Vagina (tissue), 2 donors: Measurements from ENCODE around the gene PM20D1. TPM values are rescaled to one million over a fixed set of nuclear protein-coding genes. Genes with fewer than 3 reads are reported as not detected.
"Not testable (repeated sequence)": the region's sequence is repeated elsewhere in the genome, so short reads cannot be mapped to it uniquely, and the experiment has no call there.

Source experiments
- DNase-seq, 2 donors: peaks; one replicate each; pipeline ENCODE4 v3.0.0-alpha.2; 2017; ENCODE audit errors: extremely low spot score in 2 of 2
- H3K27ac ChIP-seq: fragments of 200-600 bp; sonication (generic); one replicate; pipeline ENCODE4 v1.5.1; 2019
- H3K27me3 ChIP-seq: fragments of 200-600 bp; sonication (generic); one replicate; pipeline ENCODE4 v1.5.1; 2019
- H3K36me3 ChIP-seq, 2 donors: fragments of 200-600 bp; sonication (generic); one replicate each; pipeline ENCODE4 v1.5.1; 2017 to 2019
- H3K4me1 ChIP-seq: fragments of 200-600 bp; sonication (generic); one replicate; pipeline ENCODE4 v1.5.1; 2019
- H3K4me3 ChIP-seq, 2 donors: fragments of 200-600 bp; sonication (generic); 1 replicate in 1 of 2; 2 replicates in 1 of 2; pipeline ENCODE4 v1.5.1; 2016 to 2019
- H3K9me3 ChIP-seq: fragments of 200-600 bp; sonication (generic); one replicate; pipeline ENCODE4 v1.5.1; 2019
- POLR2A ChIP-seq, 2 donors: fragments of 450-650 bp; IDR thresholded peaks; one replicate each; pipeline ENCODE4 v1.6.1; 2017; ENCODE audit warnings: antibody characterized with exemption in 2 of 2, mild to moderate bottlenecking in 2 of 2, moderate library complexity in 2 of 2
- POLR2AphosphoS5 ChIP-seq, 2 donors: sonication (generic); formaldehyde crosslinking; IDR thresholded peaks; one replicate each; pipeline ENCODE4 v1.9.0; 2017; ENCODE audit warnings: antibody characterized with exemption in 2 of 2, mild to moderate bottlenecking in 2 of 2, low read depth in 1 of 2; ENCODE audit not compliant: insufficient read depth in 1 of 2
- intact Hi-C: fragments of 100-400 bp; cut with DNase I; formaldehyde crosslinking; loops from one replicate; pipeline ENCODE4 v1.15.1; 2023
- total RNA-seq: library from RNA; depleted of rRNA; stranded (reverse); fragments of >200 nt; gene quantifications from one replicate; pipeline ENCODE4 v1.2.3, GENCODE V29; 2016
- TF ChIP-seq, protein P1 (sequence below), 3 experiments: fragments of 450-650 bp in 2 of 3; fragments of 200-600 bp in 1 of 3; sonication (generic) in 1 of 3; IDR thresholded peaks; one replicate each; pipeline ENCODE4 v1.5.1; 2017 to 2019; ENCODE audit warnings: antibody characterized with exemption in 3 of 3, mild to moderate bottlenecking in 2 of 3, moderate library complexity in 2 of 3

PM20D1 gene
- total RNA-seq, 1 donor from 2014 or later = not detected

DNA sequence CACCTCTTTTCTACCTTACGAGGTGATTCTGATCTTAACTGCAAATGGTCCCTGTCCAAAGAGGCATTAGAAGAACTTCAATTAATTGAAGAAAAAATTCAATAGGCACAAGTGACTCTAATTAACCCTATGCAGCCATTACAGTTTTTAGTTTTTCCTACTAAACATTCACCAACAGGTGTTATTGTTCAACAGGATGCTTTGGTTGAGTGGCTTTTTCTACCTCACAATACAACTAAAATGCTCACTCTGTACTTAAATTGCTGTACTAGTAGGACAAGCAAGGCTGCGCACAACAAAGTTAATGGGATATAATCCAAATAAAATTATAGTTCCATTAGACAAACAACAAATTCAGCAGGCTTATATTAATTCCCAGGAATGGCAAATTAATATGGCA lies 11.6 kb upstream of the PM20D1 start:
- H3K4me1 ChIP-seq = no peaks in the 10 kb centered on the region
- H3K36me3 ChIP-seq = no peaks in the 10 kb centered on the region
- TF ChIP-seq, protein P1, sequence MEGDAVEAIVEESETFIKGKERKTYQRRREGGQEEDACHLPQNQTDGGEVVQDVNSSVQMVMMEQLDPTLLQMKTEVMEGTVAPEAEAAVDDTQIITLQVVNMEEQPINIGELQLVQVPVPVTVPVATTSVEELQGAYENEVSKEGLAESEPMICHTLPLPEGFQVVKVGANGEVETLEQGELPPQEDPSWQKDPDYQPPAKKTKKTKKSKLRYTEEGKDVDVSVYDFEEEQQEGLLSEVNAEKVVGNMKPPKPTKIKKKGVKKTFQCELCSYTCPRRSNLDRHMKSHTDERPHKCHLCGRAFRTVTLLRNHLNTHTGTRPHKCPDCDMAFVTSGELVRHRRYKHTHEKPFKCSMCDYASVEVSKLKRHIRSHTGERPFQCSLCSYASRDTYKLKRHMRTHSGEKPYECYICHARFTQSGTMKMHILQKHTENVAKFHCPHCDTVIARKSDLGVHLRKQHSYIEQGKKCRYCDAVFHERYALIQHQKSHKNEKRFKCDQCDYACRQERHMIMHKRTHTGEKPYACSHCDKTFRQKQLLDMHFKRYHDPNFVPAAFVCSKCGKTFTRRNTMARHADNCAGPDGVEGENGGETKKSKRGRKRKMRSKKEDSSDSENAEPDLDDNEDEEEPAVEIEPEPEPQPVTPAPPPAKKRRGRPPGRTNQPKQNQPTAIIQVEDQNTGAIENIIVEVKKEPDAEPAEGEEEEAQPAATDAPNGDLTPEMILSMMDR (IDR thresholded peaks at IDR 0.05) = no peak
- TF ChIP-seq POLR2AphosphoS5 (IDR thresholded peaks at IDR 0.05; ENCODE audit: insufficient read depth in 1 of 2, low read depth in 1 of 2) (no peak), POLR2A (IDR thresholded peaks at IDR 0.05) (no peak)
- no peaks in the 10 kb centered on the region for H3K27me3 ChIP-seq
- H3K9me3 ChIP-seq = no peaks in the 10 kb centered on the region
- H3K4me3 ChIP-seq = no peak overlapping the region
- no peak for DNase-seq
- intact Hi-C loops = no loop called here
- H3K27ac ChIP-seq = no peak overlapping the region

DNA sequence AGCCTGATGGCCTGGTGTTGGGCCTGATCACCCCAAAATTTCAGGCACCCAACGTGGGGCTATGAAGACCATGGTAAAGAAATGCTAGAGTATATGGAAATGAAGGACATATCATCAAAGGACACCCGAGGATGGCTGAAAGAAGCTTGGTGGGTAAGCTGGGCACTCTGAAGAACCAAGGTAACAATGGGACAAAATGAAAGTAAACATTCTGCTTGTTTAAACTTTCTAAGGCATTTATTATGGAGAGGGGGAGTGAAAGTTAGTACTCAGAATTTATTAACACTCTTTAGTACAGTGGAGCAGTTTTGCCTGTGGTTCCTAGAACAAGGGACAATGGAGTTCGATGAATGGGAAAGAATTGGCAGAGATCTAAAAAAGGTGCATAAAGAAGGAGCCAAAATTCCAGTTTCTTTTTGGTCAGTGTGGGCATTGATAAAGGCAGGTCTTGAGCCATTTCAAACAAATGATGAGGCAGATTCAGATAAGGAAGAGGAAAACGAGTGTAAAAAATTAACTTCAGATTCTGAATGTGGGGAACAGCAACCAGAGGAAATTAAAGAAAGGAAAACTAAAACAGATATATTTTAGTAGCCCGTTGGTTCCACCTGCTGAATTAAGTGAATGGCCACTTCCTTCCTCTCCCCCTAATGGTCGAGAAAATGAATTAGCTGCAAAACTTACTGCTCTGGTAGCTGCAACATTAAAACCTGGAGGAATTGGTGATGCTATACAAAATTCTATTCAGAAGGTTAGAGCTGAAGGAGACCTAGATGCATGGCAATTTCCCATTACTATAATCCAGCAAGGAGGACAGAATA lies 8.4 kb upstream of the PM20D1 start:
- no peak overlapping the region for H3K27ac ChIP-seq

DNA sequence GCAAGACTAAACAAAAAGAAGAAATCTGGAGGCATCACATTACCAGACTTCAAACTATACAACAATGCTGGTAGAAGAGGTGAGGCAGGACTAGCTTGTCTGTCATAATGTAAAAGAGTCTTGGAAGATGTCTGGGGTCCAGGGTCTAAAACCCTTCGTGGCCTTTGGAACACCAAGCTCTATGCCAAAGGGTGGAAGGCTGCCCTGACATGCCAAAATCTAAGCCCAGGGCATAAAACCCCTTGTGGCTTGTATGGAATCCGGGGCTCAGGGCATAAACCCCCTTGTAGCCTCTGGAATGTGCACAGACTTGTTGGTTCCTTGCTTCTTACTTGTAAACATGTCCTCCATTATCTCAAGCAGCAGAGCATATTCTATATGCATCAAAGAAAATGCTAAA lies 7.6 kb upstream of the PM20D1 start:
- H3K36me3 ChIP-seq, H3K4me3 ChIP-seq, H3K4me1 ChIP-seq, H3K9me3 ChIP-seq, intact Hi-C loops, H3K27me3 ChIP-seq, H3K27ac ChIP-seq, DNase-seq: not testable (repeated sequence)

More for the DNA sequence above, 8.4 kb upstream of the PM20D1 start:
- DNase-seq = no peak
- no peaks in the 10 kb centered on the region for H3K27me3 ChIP-seq
- intact Hi-C loops = no loop called here
- H3K4me1 ChIP-seq = no peaks in the 10 kb centered on the region
- no peaks in the 10 kb centered on the region for H3K36me3 ChIP-seq
- no peak overlapping the region for H3K4me3 ChIP-seq
- TF ChIP-seq POLR2A (IDR thresholded peaks at IDR 0.05) (no peak), POLR2AphosphoS5 (IDR thresholded peaks at IDR 0.05; ENCODE audit: insufficient read depth in 1 of 2, low read depth in 1 of 2) (no peak)
- TF ChIP-seq, protein P1 (IDR thresholded peaks at IDR 0.05) = no peak
- H3K9me3 ChIP-seq = no peaks in the 10 kb centered on the region

DNA sequence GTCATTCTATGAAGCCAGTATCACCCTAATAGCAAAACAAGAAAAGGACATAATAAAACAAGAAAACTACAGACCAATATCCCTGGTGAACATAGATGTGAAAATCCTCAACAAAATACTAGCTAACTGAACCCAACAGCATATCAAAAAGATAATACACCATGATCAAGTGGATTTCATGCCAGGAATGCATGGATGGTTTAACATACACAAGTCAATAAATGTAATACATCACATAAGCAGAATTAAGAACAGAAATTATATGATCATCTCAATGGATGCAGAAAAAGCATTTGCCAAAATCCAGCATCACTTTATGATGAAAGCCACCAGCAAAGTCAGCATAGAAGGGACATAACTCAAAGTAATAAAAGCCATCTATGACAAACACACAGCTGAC lies 6.5 kb upstream of the PM20D1 start:
- TF ChIP-seq POLR2AphosphoS5 (IDR thresholded peaks at IDR 0.05; ENCODE audit: insufficient read depth in 1 of 2, low read depth in 1 of 2) (no peak), POLR2A (IDR thresholded peaks at IDR 0.05) (no peak)
- TF ChIP-seq, protein P1 (IDR thresholded peaks at IDR 0.05) = no peak

DNA sequence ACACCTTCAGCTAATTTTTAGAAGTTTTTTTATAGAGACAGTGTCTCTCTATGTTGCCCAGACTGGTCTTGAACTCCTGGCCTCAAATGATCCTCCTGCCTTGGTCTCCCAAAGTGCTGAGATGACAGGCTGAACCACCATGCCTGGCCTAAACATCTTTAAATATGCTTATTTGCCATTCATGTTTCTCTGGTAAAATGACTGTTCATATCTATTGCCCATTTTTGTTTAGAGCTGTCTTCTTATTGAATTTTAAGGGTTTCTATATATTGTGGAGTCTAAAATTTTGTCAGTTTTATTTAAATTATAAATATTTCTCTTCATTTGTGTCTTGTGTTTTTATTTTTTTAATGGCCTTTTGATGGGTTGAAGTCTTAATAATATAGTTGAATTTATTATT lies 3.0 kb upstream of the PM20D1 start:
- peaks cover 10% of the 10 kb centered on the region for H3K4me1 ChIP-seq
- no peaks in the 10 kb centered on the region for H3K9me3 ChIP-seq
- no peak overlapping the region for H3K4me3 ChIP-seq
- H3K36me3 ChIP-seq = no peaks in the 10 kb centered on the region
- TF ChIP-seq, protein P1 (IDR thresholded peaks at IDR 0.05) = no peak
- no peak overlapping the region for H3K27ac ChIP-seq
- no peak for DNase-seq
- intact Hi-C loops = no loop called here
- H3K27me3 ChIP-seq = no peaks in the 10 kb centered on the region

More for the DNA sequence above, 6.5 kb upstream of the PM20D1 start:
- Histone ChIP-seq H3K9me3 (no peaks in the 10 kb centered on the region), H3K27ac (no peak overlapping the region), H3K27me3 (no peaks in the 10 kb centered on the region), H3K4me1 (no peaks in the 10 kb centered on the region), H3K4me3 (no peak overlapping the region), H3K36me3 (no peaks in the 10 kb centered on the region)
- intact Hi-C loops = no loop called here
- no peak for DNase-seq
